ENCODE results near the gene MCCC2. TPM values are rescaled to one million over a fixed set of nuclear protein-coding genes. Genes with fewer than 3 reads are reported as not detected.

The MCCC2 gene
- total RNA-seq, 1 donor from 2014 or later = 86.2 TPM

Other genes starting within 250 kb of the MCCC2 start
- gene BDP1, start 131.7 kb upstream of the MCCC2 start, total RNA-seq = 8.2 TPM
- gene CARTPT, start 131.9 kb downstream of the MCCC2 start, total RNA-seq = not detected

Data from left lobe of liver (tissue), 1 donor.